AG10803 (cell line): Measurements from ENCODE around the gene PAX5.
A peak's percentile ranks its signal among the peaks of the same experiment; 100 is the strongest.

Source experiments
- DNase-seq: peaks from one replicate; pipeline ENCODE4 v3.0.0; 2010; ENCODE audit warnings: low read depth
- H3K4me3 ChIP-seq: 2 replicates; pipeline ENCODE4 v1.5.1; 2011; ENCODE audit warnings: mild to moderate bottlenecking, low read length, control low read depth
- TF ChIP-seq, protein P1 (sequence below): conservative IDR thresholded peaks from 2 replicates; pipeline ENCODE4 v1.5.1; 2011; ENCODE audit warnings: mild to moderate bottlenecking, low read length, control low read depth, inconsistent platforms

PAX5 gene

DNA sequence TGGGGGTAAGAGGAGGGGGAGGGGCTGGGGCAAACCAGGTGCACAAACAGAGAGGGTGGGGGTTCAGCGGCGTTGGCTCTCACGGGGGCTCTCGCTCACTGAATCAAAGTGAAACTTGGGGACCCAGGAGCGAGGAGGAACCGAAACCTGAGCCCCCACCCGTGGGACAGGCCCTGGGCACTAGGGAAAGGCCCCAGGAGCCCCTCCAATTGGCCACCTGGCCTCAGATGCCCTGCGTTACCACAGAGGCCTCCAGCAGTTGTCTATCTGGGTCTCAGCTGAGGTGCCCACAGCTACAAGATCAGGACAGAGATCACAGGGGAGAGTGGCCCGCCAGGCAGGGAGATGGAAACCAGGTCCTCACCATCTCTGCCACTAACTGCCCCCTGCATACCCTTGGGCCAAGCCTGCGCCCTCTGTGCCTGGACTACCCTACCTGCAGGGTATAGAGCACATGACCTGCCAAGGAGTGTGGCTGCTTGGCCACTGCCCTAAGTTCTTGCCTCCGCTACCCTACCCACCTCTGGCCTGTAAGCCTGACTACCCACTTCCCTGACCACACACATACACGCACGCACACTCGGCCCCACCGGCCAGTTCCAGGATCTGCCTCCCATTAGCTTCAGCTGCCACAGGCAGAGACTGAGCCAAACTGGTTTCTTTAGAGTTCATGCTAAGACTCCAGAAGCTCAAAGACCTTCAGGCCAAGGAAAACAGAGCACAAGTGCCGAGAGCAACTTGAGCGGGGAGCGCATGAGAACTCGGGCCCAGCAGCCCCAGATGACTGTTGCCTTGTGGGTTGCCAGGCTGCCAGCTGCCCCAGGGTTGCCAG, 39.9 kb downstream of the PAX5 start:
- no peak for DNase-seq
- H3K4me3 ChIP-seq, result no peak overlapping the region
- TF ChIP-seq, protein P1, sequence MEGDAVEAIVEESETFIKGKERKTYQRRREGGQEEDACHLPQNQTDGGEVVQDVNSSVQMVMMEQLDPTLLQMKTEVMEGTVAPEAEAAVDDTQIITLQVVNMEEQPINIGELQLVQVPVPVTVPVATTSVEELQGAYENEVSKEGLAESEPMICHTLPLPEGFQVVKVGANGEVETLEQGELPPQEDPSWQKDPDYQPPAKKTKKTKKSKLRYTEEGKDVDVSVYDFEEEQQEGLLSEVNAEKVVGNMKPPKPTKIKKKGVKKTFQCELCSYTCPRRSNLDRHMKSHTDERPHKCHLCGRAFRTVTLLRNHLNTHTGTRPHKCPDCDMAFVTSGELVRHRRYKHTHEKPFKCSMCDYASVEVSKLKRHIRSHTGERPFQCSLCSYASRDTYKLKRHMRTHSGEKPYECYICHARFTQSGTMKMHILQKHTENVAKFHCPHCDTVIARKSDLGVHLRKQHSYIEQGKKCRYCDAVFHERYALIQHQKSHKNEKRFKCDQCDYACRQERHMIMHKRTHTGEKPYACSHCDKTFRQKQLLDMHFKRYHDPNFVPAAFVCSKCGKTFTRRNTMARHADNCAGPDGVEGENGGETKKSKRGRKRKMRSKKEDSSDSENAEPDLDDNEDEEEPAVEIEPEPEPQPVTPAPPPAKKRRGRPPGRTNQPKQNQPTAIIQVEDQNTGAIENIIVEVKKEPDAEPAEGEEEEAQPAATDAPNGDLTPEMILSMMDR, result no peak

DNA sequence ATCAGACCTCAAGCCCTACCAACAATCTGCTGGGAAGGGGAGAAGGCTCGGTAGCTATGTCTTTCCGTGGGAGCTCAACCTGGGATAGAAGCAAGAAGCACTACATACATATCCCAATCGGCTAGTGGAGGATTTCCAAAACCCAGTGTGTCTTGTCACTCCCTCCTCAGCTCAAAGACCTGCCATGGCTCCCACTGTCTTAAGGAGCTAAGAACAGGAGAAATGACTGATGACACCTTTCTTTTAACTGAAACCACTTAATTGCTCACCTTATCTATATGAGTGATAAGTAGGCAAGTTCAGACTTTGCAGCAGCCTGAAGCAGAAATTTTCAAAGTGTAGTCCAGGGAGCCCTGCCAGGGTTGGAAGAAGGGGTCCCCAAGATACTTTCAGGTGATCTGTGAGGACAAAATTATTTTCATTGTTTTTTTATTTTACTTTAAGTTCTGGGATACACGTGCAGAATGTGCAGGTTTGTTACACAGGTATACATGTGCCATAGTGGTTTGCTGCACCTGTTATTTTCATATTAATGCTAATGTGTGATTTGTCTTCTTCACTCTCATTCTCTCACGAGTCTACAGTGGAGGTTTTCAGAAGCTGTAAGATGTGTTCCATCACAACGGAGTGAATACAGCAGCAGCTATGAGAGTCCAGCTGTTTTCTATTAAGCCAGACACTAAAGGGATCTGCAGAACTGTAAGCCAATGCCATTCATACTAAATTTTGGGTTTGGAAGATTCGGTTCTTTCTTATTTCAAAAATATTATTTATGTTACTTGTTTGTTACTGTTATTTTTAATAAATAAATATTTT, 41.4 kb downstream of the PAX5 start:
- peak; percentile 49 for DNase-seq
- no peak overlapping the region for H3K4me3 ChIP-seq
- TF ChIP-seq, protein P1, result no peak

DNA sequence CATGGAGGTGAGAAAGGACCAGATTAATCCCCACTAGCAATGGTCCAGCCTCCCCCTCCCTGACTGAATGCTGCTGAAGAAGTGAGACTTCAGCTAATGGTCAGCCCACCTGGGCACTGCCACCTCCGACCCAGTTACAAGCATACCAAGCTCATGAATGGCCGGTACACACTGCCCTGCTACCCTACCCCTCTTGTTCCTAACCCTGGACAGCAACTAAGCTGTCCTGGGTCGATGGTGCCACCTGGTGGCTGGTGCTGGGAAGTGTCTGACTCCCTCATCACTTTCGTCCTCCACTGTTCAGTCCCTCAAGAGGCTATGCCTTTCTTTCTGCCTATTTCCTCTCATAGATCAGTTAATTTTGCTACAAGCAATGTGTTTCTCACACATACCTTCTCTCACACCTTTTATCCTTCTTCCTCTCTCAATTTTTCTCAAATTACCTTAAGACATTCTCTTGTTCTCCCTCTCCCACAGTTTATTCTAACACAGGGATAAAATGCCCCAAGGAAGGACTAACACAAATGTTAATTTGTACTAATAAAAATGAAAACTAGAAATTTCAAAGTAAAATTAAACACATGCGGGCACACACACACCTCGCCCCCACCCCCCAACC, 42.4 kb downstream of the PAX5 start:
- H3K4me3 ChIP-seq, result no peak overlapping the region
- no peak for DNase-seq
- TF ChIP-seq, protein P1, result peak; percentile 35

DNA sequence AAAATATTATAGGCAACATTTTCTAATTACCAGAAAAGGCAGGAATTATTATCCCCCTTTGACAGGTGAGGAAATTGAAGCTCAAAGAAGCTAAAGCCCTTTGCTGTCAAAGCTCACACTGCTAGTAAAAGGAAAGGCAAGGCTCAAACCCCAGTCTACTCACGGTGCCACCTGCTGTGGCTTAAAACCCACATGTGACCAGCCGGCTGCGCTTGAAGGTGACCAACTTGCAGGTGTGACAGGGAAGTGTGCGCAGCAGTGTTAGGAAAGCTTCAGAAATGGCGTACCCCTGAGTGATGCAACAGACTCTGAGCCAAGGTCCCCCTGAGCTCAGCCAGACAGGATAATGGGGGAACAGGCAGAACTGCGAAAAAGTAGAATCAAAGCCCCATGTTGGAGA, 45.2 kb downstream of the PAX5 start:
- DNase-seq, result no peak
- H3K4me3 ChIP-seq, result no peak overlapping the region
- TF ChIP-seq, protein P1, result no peak

DNA sequence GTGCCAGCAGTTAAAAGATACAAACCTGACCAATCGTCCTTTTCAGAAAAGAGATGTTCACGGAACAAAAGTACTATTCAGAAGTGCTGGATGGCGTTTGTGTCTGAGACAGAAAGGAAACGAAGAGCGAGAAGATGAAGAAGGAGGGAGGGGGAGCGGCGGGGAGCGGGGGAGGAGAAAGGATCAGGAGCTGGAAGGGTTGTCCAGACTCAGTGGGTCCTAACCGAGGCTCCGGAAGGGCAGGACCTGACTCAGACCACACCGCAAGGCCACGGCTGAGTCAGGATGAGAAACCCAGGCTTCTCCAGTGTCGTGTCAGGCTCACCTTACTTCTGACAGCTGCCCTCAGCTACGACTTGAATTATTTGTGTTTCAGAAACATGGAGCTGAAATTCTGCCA, 46.2 kb downstream of the PAX5 start:
- TF ChIP-seq, protein P1, result no peak
- no peak for DNase-seq

DNA sequence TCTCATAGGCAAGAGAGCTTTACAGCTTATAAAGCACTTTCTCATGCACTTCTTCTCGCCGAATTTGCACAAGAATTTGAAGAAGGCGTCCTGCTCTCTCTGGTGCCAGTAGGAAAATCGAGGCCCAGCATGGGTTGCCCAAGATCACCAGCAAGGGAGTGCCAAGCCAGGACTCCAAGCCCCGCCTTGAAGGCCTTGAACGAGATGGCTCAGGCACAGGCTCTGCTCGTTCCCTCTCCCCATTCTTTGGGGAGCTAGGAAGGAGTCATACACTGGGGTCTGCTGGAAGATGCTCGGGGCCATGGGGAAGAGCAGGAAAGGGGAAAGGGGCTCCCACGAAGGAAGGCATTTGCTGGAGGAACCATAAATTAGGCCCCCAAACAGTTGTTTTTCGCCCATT, 46.7 kb downstream of the PAX5 start:
- H3K4me3 ChIP-seq, result no peak overlapping the region
- TF ChIP-seq, protein P1, result no peak
- no peak for DNase-seq

More for the DNA sequence above, 46.2 kb downstream of the PAX5 start:
- no peak overlapping the region for H3K4me3 ChIP-seq
